Measurements from ENCODE around the gene ERRFI1. TPM values are rescaled to one million over a fixed set of nuclear protein-coding genes. Genes with fewer than 3 reads are reported as not detected.

Gene ERRFI1
- total RNA-seq, 1 donor from 2014 or later, result 175 TPM

DNA sequence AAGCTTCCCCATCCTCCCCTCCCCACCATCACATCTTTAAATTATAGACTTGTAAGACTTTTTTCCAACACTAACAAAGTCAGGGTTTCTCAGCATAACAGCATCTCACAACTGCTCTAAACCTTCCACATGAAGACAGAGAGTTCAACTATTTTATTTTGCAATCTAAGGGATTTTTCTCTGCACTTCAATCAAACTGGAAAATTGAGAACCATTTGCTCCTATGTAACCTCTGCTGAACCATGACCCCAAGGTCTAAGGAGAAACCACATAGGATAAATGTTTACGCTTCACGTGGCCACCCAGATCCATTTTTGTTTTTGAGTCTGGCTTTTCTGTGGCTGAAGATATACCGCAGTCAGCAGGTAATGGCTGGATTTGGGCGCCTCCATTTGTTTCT is 13.2 kb downstream of the ERRFI1 start:
- H3K36me3 ChIP-seq (ENCODE audit: control insufficient read depth, insufficient read depth, low read length), result peaks cover 12% of the 10 kb centered on the region
- FAIRE-seq, result no peak

DNA sequence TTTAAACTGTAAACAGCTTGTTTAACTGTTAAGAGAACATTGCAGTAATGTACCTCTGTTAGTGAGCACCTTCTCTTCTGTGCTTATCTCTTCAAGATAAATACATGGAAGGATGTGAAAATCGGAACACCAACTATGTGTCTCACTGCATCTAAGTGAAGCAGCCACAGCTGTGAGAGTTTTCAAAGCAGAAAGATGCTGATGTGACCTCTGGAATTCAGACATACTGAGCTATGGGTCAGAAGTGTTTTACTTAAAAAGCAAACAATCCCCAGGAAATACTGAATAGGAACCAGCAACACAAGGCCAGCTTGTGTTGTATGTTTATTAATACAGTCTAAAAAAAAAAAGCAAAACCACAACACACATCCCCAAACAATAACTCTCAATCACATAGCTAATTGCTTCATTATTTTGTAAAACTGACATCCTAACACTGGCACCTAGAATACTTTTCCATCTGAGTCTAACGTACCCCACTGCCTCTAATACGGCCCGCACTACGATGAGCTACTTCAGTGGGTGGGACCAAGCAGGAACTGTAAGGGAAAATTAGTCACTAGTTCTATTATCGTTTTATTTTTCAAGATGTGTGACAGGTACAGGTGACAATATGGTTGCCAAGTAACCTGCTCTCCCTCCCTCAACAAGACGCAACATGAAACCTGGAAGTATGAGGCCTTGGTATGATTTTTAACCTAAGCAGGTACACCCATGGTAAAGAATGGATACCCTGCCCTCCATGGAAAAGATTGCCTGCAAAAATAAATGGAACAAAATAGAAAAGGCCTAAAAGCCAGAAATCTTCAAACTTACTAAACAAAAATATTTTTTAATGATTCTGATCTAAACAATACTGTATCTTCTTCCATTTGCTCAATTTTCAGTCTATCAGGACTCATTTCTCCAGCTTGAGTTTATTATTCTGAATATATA is 13.9 kb downstream of the ERRFI1 start:
- Histone ChIP-seq H3K4me3 (ENCODE audit: low read depth, low read length) (no peak overlapping the region), H3K36me3 (ENCODE audit: control insufficient read depth, insufficient read depth, low read length) (peaks cover 12% of the 10 kb centered on the region)
- no peak for DNase-seq (ENCODE audit: low read depth)

More for the DNA sequence above, 13.2 kb downstream of the ERRFI1 start:
- Histone ChIP-seq H3K4me3 (ENCODE audit: low read depth, low read length) (no peak overlapping the region), H3K27me3 (ENCODE audit: control insufficient read depth, insufficient read depth, low read length) (no peaks in the 10 kb centered on the region)
- TF ChIP-seq, protein P1, sequence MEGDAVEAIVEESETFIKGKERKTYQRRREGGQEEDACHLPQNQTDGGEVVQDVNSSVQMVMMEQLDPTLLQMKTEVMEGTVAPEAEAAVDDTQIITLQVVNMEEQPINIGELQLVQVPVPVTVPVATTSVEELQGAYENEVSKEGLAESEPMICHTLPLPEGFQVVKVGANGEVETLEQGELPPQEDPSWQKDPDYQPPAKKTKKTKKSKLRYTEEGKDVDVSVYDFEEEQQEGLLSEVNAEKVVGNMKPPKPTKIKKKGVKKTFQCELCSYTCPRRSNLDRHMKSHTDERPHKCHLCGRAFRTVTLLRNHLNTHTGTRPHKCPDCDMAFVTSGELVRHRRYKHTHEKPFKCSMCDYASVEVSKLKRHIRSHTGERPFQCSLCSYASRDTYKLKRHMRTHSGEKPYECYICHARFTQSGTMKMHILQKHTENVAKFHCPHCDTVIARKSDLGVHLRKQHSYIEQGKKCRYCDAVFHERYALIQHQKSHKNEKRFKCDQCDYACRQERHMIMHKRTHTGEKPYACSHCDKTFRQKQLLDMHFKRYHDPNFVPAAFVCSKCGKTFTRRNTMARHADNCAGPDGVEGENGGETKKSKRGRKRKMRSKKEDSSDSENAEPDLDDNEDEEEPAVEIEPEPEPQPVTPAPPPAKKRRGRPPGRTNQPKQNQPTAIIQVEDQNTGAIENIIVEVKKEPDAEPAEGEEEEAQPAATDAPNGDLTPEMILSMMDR (IDR thresholded peaks at IDR 0.05; ENCODE audit: insufficient read depth, low read length, severe bottlenecking), result no peak
- DNase-seq (ENCODE audit: low read depth), result no peak

DNA sequence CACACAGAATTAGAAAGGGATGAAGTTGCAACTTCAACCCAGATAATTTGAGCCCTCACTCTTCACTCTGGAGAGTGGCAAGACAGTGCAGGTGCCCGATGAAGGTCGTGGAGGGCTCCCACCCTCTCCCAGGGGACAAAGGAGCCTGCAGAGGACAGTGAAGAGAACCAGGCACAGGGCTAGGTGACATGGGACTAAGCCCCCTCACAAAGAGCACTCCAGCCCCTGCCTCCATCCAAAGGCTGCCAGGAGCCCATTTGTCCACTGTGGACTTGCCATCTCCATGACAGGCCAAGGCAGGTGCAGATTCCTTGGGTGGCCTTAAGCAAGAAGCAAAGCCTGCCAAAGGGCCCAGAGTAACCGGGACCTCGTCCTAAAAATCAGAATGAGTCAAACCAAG is 15.1 kb downstream of the ERRFI1 start:
- FAIRE-seq, result no peak
- Histone ChIP-seq H3K27me3 (ENCODE audit: control insufficient read depth, insufficient read depth, low read length) (no peaks in the 10 kb centered on the region), H3K4me3 (ENCODE audit: low read depth, low read length) (no peak overlapping the region), H3K36me3 (ENCODE audit: control insufficient read depth, insufficient read depth, low read length) (peaks cover 12% of the 10 kb centered on the region)
- DNase-seq (ENCODE audit: low read depth), result no peak
- TF ChIP-seq, protein P1 (IDR thresholded peaks at IDR 0.05; ENCODE audit: insufficient read depth, low read length, severe bottlenecking), result no peak

More for the DNA sequence above, 13.9 kb downstream of the ERRFI1 start:
- TF ChIP-seq, protein P1 (IDR thresholded peaks at IDR 0.05; ENCODE audit: insufficient read depth, low read length, severe bottlenecking), result no peak
- H3K27me3 ChIP-seq (ENCODE audit: control insufficient read depth, insufficient read depth, low read length), result no peaks in the 10 kb centered on the region
- no peak for FAIRE-seq

DNA sequence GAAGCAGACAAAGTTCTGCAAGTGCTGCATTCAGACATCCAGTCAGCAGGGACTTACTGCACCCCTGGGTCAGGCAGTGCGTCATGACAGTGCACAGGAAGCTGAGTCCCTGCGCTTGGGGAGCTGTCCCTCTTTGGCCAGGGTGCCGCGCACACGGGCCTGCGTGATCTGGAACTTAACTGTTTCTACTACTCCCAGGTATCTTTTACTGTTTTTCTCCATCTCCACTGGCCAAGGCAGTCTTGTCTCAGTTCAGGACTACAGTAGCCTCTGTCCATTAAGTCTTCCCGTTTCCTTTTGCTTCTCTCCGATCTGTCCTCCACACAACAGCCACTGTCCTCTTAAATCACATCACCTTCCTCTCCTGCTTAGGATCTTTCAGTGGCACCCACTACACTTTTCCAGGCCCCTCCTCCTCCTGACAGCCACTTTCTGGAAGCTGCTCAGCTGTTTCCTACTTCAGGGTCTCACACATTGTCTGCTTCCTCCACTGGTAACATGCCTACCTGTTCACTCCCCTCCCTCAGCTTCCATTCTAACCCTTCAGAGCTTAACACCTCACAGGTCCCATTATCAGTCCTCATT is 15.9 kb downstream of the ERRFI1 start:
- Histone ChIP-seq H3K27me3 (ENCODE audit: control insufficient read depth, insufficient read depth, low read length) (no peaks in the 10 kb centered on the region), H3K4me3 (ENCODE audit: low read depth, low read length) (no peak overlapping the region), H3K36me3 (ENCODE audit: control insufficient read depth, insufficient read depth, low read length) (peaks cover 10% of the 10 kb centered on the region)
- DNase-seq (ENCODE audit: low read depth), result no peak
- TF ChIP-seq, protein P1 (IDR thresholded peaks at IDR 0.05; ENCODE audit: insufficient read depth, low read length, severe bottlenecking), result no peak
- FAIRE-seq, result no peak

DNA sequence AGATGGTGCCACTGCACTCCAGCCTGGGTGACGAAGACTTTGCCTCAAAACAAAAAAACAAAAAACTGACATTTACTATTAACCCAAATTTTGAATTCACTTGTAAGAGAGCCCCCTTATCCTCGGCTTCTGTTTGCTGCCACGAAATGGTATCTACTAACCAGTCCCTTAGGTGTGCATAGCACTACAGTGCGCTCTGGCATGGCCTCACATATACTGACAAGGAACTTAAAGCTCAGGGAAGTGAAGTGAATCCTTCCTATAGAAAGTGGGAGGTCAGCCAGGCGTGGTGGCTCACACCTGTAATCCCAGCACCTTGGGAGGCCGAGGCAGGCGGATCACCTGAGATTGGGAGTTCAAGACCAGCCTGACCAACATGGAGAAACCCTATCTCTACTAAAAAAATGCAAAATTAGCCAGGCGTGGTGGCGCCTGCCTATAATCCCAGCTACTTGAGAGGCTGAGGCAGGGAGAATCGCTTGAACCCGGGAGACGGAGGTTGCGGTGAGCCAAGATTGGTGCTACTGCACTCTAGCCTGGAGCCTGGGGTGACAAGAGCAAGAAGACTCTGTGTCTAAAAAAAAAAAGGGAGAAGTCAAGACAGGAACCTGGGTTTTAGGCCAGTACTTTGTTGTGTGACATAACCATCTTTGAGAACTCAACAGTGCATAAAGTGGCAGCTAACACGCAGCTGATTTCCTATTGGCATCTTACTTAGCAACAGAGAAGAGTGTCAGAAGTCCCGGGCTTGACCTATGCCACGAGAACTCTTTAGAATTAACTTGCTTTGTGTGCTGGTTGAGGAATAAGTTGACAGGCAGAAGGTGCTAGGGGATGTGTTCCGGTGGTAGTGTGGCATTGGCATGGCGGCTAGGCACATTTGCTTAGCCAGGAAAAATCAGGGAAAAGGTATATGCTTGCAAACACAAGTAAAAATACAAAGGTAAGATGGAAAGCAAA is 16.8 kb downstream of the ERRFI1 start:
- no peak for DNase-seq (ENCODE audit: low read depth)
- H3K36me3 ChIP-seq (ENCODE audit: control insufficient read depth, insufficient read depth, low read length), result peaks cover 9% of the 10 kb centered on the region
- TF ChIP-seq, protein P1 (IDR thresholded peaks at IDR 0.05; ENCODE audit: insufficient read depth, low read length, severe bottlenecking), result no peak
- no peaks in the 10 kb centered on the region for H3K27me3 ChIP-seq (ENCODE audit: control insufficient read depth, insufficient read depth, low read length)
- no peak for FAIRE-seq
- no peak overlapping the region for H3K4me3 ChIP-seq (ENCODE audit: low read depth, low read length)
